K562 (cell line): Measurements from ENCODE around the gene ZBTB7A. TPM values are rescaled to one million over a fixed set of nuclear protein-coding genes. Genes with fewer than 3 reads are reported as not detected.
A peak's percentile ranks its signal among the peaks of the same experiment; 100 is the strongest.

Experiments
- ATAC-seq: fragments of 200-7000 bp; cut with Tn5 transposase; 3 replicates; pipeline ENCODE4 v1.9.1; 2020; ENCODE audit warnings: moderate library complexity
- BruUV-seq: library from RNA; stranded (reverse); fragments of 400-500 nt; replicated peaks from 2 replicates; lab custom pipeline; 2021; lab: Mats Ljungman, UMichigan
- CTCF ChIA-PET: fragments of 300-600 bp; formaldehyde crosslinking; extraction: SDS; loops from one replicate; lab custom pipeline; 2021; ENCODE audit warnings: low intra/inter-chr PET ratio; lab: Yijun Ruan, JAX
- POLR2A ChIA-PET: fragments of 300-600, 350-650 bp; sonication (Branson Sonifier 250); formaldehyde crosslinking; extraction: SDS; loops from one replicate; lab custom pipeline; 2021; ENCODE audit warnings: antibody characterized with exemption, inconsistent platforms; lab: Yijun Ruan, JAX
- DNase-seq, 4 experiments: peaks; one replicate each; pipeline versions ENCODE4 v3.0.0 to v3.0.0-alpha.2; 2011 to 2018; ENCODE audit warnings: low spot score in 3 of 4, mixed read lengths in 3 of 4; ENCODE audit errors: extremely low read depth in 1 of 4
- FAIRE-seq: peaks from 2 replicates; lab custom pipeline; 2011; peaks lifted over from hg19 to GRCh38; lab: Jason Lieb, UNC
- H2AFZ ChIP-seq: 2 replicates; pipeline ENCODE4 v1.6.0; 2011; ENCODE audit warnings: low read depth, low read length, control low read depth, inconsistent platforms
- H3K27ac ChIP-seq: fragments of 200-600 bp; 3 replicates; pipeline ENCODE4 v1.8.0; 2011; ENCODE audit warnings: low read depth, mild to moderate bottlenecking, control low read depth, inconsistent platforms, low read length, moderate library complexity, mixed read lengths; ENCODE audit errors: extremely low read depth
- H3K27me3 ChIP-seq, 2 experiments: fragments of 300-600 bp in 1 of 2; 2 replicates in 1 of 2; 3 replicates in 1 of 2; pipeline versions ENCODE4 v1.6.0 to v1.8.0; 2011; ENCODE audit warnings: inconsistent platforms in 2 of 2, low read length in 2 of 2, mild to moderate bottlenecking in 1 of 2, mixed read lengths in 1 of 2, moderate library complexity in 1 of 2; ENCODE audit not compliant: control insufficient read depth in 2 of 2, insufficient read depth in 2 of 2
- H3K36me3 ChIP-seq: fragments of 300-600 bp; 3 replicates; pipeline ENCODE4 v1.8.0; 2011; ENCODE audit warnings: mild to moderate bottlenecking, low read length, inconsistent platforms; ENCODE audit not compliant: control insufficient read depth, insufficient read depth
- H3K4me1 ChIP-seq, 2 experiments: fragments of 200-600 bp in 1 of 2; replicated peaks in 1 of 2; 2 replicates in 1 of 2; 3 replicates in 1 of 2; pipeline versions ENCODE4 v1.5.1 to v1.8.0; 2011; ENCODE audit warnings: inconsistent platforms in 2 of 2, low read length in 2 of 2, mild to moderate bottlenecking in 1 of 2, mixed read lengths in 1 of 2, moderate library complexity in 1 of 2; ENCODE audit not compliant: control insufficient read depth in 2 of 2, insufficient read depth in 2 of 2
- H3K4me2 ChIP-seq: 2 replicates; pipeline ENCODE4 v1.6.1; 2011; ENCODE audit warnings: low read length, control low read depth, inconsistent platforms, mixed read lengths; ENCODE audit not compliant: insufficient read depth
- H3K4me3 ChIP-seq: fragments of 200-600 bp; sonication (generic), shearing (Covaris generic); 2 replicates; pipeline ENCODE4 v1.5.1; 2016; ENCODE audit warnings: control low read depth, inconsistent platforms
- H3K79me2 ChIP-seq: fragments of 200-600 bp; 3 replicates; pipeline ENCODE4 v1.8.0; 2011; ENCODE audit warnings: low read length, inconsistent platforms; ENCODE audit not compliant: control insufficient read depth, insufficient read depth
- H3K9ac ChIP-seq, 2 experiments: 2 replicates each; pipeline versions ENCODE4 v1.6.0 to v1.6.1; 2011; ENCODE audit warnings: low read depth in 2 of 2, low read length in 2 of 2, control low read depth in 1 of 2, inconsistent platforms in 1 of 2, mild to moderate bottlenecking in 1 of 2, mixed read lengths in 1 of 2; ENCODE audit not compliant: insufficient read depth in 1 of 2
- H3K9me1 ChIP-seq: one replicate; pipeline ENCODE4 v1.6.0; 2011; ENCODE audit warnings: inconsistent platforms, mild to moderate bottlenecking, low read length, moderate library complexity; ENCODE audit not compliant: control insufficient read depth, insufficient read depth
- H3K9me3 ChIP-seq: replicated peaks from 2 replicates; pipeline ENCODE4 v1.5.1; 2011; ENCODE audit warnings: low read depth, low read length, inconsistent platforms; ENCODE audit not compliant: control insufficient read depth, insufficient read depth
- H4K20me1 ChIP-seq: replicated peaks from 2 replicates; pipeline ENCODE4 v1.6.1; 2011; ENCODE audit warnings: low read length, inconsistent platforms, mixed read lengths; ENCODE audit not compliant: control insufficient read depth, insufficient read depth
- ATF4 ChIP-seq: fragments of 450-650 bp; formaldehyde crosslinking; IDR thresholded peaks from 2 replicates; pipeline ENCODE4 v1.4.0; 2022; ENCODE audit warnings: mild to moderate bottlenecking, moderate library complexity
- GTF3C2 ChIP-seq: IDR thresholded peaks from 3 replicates; pipeline ENCODE4 v1.6.1; 2011; ENCODE audit warnings: borderline replicate concordance, mild to moderate bottlenecking, moderate library complexity; ENCODE audit not compliant: insufficient read length; ENCODE audit errors: extremely low read depth
- POLR2G ChIP-seq: fragments of 200-400 bp; formaldehyde crosslinking; IDR thresholded peaks from 2 replicates; pipeline ENCODE4 v1.6.1; 2017; ENCODE audit warnings: low read depth, mild to moderate bottlenecking, antibody characterized with exemption, low read length, moderate library complexity
- RBM22 ChIP-seq: fragments of 200-400 bp; formaldehyde crosslinking; IDR thresholded peaks from 2 replicates; pipeline ENCODE4 v1.6.1; 2018; ENCODE audit warnings: low read length, low read depth; ENCODE audit not compliant: poor library complexity, severe bottlenecking
- WGBS: fragments of 100-300 bp; shearing (Covaris generic); methylation state at CpG from one replicate; pipeline ENCODE4 v1.1.6; 2016; ENCODE audit warnings: low coverage, mixed read lengths; ENCODE audit not compliant: insufficient coverage; ENCODE audit errors: missing lambda C conversion rate; 5-methylcytosine and 5-hydroxymethylcytosine counted together
- in situ Hi-C: fragments of 300-500 bp; cut with MboI; formaldehyde crosslinking; loops from 4 replicates; pipeline ENCODE4 v1.15.0; 2018; ENCODE audit warnings: inconsistent platforms, mixed read lengths
- intact Hi-C: fragments of 100-400 bp; cut with micrococcal nuclease; formaldehyde crosslinking; loops from 2 replicates; pipeline ENCODE4 v1.14.2; 2022
- polyA plus RNA-seq, 8 experiments: library from polyadenylated mRNA; depleted of rRNA in 4 of 8; stranded (reverse) in 5 of 8; unstranded in 3 of 8; fragments of >200 nt; fragmentation: Nextera tagmentation in 2 of 8; fragmentation: Illumina TruSeq in 1 of 8; extraction: Ambion mirVana in 2 of 8; extraction: Trizol in 1 of 8; gene quantifications; 2 replicates each; pipeline versions ENCODE4 v1.2.1 to v1.2.3, GENCODE V29; 2011 to 2014; ENCODE audit warnings: inconsistent platforms in 1 of 8, missing spikeins in 1 of 8
- total RNA-seq, 7 experiments: library from RNA; depleted of rRNA in 6 of 7; stranded (reverse); fragments of >200 nt in 6 of 7; fragmentation: Illumina TruSeq in 2 of 7; extraction: Trizol in 2 of 7; gene quantifications; 2 replicates each; pipeline versions ENCODE4 v1.2.1 to v1.2.3, GENCODE V29; 2011 to 2021; ENCODE audit warnings: low replicate concordance in 1 of 7

The ZBTB7A gene
- total and polyA plus RNA-seq, 9 of the 15 experiments (the other 6 are each of a cell fraction or from before 2014, with no cell fraction given) = 0.11 to 34.0 (median 4.6) TPM

- BruUV-seq = no TSS peak
- ChIA-PET CTCF (no interaction called here), POLR2A (interaction anchor here (0.6 to 1.5 kb wide), 4 partner anchors 13 to 801 kb away, joined by 3 read pairs; no protein-coding TSS in a partner anchor)
- 90% methylated on average over 16 of the region's 27 CpGs for WGBS
- no peak overlapping the region for H2AFZ ChIP-seq
- in situ Hi-C loops = no loop called here
- H3K27ac ChIP-seq = no peak overlapping the region
- peaks cover 0 to 39% of the 10 kb centered on the region in 2 experiments; a peak in 2 of 5 replicates for H3K4me1 ChIP-seq
- no peaks in the 10 kb centered on the region; the same call in 1 of the 2 replicates for H3K9me3 ChIP-seq
- no peak overlapping the region for H3K4me3 ChIP-seq
- H3K27me3 ChIP-seq = no peaks in the 10 kb centered on the region
- peaks cover 91% of the 10 kb centered on the region for H3K79me2 ChIP-seq
- H4K20me1 ChIP-seq = peaks cover 47% of the 10 kb centered on the region
- peak; percentile 49 for TF ChIP-seq POLR2G
- TF ChIP-seq GTF3C2 = no peak
- TF ChIP-seq RBM22 = peak; percentile 4
- TF ChIP-seq ATF4 (CRISPR knock-in tag) = no peak
- no peak for FAIRE-seq
- intact Hi-C loops = no loop called here
- no peaks in the 10 kb centered on the region for H3K9me1 ChIP-seq
- H3K36me3 ChIP-seq = peaks cover 83% of the 10 kb centered on the region; the same call in 2 of the 3 replicates
- peak overlapping the region in 1 of 2 experiments; percentile 78; a peak in 2 of 4 replicates for H3K9ac ChIP-seq
- H3K4me2 ChIP-seq = no peak overlapping the region
- DNase-seq = no peak
- ATAC-seq = peak; percentile 15; the same call in 1 of the 3 replicates
These were observed 14.3 kb downstream of the ZBTB7A start for GRCh38 chr19:4052114-4052992.
